Glomerular endothelial cell (primary cell): ENCODE results near the gene ACSM4. TPM values are rescaled to one million over a fixed set of nuclear protein-coding genes. Genes with fewer than 3 reads are reported as not detected.
"Not testable (repeated sequence)": the region's sequence is repeated elsewhere in the genome, so short reads cannot be mapped to it uniquely, and the experiment has no call there.

Experiments
- DNase-seq: peaks from one replicate; pipeline ENCODE4 v3.0.0-alpha.2; 2011; ENCODE audit warnings: low read depth, low spot score; ENCODE audit errors: extremely low read depth
- total RNA-seq: library from RNA; depleted of rRNA; stranded (reverse); fragments of >200 nt; gene quantifications from 2 replicates; pipeline ENCODE4 v1.2.3, GENCODE V29; 2015

ACSM4 gene, protein sequence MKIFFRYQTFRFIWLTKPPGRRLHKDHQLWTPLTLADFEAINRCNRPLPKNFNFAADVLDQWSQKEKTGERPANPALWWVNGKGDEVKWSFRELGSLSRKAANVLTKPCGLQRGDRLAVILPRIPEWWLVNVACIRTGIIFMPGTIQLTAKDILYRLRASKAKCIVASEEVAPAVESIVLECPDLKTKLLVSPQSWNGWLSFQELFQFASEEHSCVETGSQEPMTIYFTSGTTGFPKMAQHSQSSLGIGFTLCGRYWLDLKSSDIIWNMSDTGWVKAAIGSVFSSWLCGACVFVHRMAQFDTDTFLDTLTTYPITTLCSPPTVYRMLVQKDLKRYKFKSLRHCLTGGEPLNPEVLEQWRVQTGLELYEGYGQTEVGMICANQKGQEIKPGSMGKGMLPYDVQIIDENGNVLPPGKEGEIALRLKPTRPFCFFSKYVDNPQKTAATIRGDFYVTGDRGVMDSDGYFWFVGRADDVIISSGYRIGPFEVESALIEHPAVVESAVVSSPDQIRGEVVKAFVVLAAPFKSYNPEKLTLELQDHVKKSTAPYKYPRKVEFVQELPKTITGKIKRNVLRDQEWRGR
- total RNA-seq, result not detected in 2 replicates

- no peak for DNase-seq
Observed at GRCh38 chr12:7303772-7304171, at the start of gene ACSM4. Gene ACSM4, plus strand, starts transcription at chr12:7304072. Its CDS starts 260 bp downstream, at chr12:7304332.

- DNase-seq, result no peak
Observed at GRCh38 chr12:7259060-7259459, 44.8 kb upstream of the ACSM4 start.

GRCh38 chr12:7264538-7264937 is 39.3 kb upstream of the ACSM4 start:
- no peak for DNase-seq

DNA sequence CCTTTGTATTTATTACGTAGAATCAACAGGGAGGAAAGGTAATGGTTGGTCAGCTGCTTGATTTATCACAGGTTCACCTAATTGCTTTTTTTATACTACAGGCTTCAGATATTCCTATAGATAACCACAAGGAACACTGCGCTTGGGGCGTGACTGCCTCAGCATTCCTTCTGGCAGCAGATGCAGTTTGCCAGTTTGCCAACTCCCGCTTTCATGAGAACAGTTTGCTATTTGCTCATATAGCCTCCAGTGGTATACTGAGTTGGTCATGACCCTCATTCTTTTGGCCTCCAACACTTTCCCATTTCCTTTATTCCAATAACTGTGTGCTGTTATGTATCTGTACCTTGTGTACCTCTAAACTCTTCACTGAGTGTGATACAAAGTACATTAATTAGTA is 38.6 kb upstream of the ACSM4 start:
- DNase-seq, result no peak

GRCh38 chr12:7269273-7269672 is 34.6 kb upstream of the ACSM4 start:
- DNase-seq, result no peak

- no peak for DNase-seq
Observed at GRCh38 chr12:7271893-7272514, 31.9 kb upstream of the ACSM4 start.

DNA sequence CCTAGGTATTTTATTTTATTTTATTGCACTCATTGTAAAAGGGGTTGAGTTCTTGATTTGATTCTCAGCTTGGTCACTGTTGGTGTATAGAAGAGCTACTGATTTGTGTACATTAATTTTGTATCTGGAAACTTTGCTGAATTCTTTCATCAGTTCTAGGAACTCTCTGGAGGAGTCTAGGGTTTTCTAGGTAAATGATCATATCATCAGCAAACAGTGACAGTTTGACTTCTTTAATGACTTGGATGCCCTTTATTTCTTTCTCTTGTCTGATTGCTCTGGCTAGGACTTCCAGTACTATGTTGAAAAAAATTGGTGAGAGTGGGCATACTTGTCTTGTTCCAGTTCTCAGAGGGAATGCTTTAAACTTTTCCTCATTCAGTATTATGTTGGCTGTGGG is 28.4 kb upstream of the ACSM4 start:
- not testable (repeated sequence) for DNase-seq

DNA sequence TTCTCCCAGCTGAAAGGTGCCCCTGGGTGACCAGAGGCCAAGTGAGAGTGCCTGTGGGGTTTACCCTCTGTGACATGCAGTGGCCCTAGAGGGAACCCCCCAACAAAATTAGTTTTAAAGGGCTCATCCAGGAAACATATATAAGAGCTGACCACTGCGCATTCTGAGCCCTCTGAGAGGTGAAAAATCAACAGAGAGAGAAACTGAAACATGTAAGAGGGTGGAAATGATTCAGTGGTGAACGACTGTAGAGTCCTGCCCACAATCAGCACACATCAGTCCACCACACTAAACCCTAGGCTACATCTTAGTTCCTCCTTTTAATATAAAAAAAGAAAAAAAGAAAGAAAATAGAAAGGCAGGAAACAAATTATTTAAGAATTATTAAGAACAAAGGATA is 21.0 kb upstream of the ACSM4 start:
- no peak for DNase-seq

- DNase-seq, result no peak
Observed at GRCh38 chr12:7289743-7290142, 14.1 kb upstream of the ACSM4 start.

- DNase-seq, result not testable (repeated sequence)
Observed at GRCh38 chr12:7290588-7290987, 13.3 kb upstream of the ACSM4 start.

DNA sequence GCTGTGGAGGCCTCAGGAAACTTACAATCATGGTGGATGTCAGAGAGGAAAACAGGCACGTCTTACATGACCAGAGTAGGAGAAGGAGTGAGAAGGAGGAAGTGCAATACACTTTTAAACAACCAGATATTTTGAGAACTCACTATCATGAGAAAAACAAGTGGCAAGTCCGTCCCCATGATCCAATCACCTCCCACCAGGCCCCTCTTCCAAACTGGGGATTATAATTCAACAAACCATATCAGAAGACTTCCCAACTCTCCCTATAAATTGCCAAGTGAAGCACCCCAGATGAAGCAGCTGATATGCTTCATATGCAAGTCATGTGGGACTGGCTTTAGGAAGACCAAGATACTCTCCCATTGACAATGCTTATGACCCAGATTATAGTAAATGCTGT is 11.6 kb upstream of the ACSM4 start:
- DNase-seq, result no peak

DNA sequence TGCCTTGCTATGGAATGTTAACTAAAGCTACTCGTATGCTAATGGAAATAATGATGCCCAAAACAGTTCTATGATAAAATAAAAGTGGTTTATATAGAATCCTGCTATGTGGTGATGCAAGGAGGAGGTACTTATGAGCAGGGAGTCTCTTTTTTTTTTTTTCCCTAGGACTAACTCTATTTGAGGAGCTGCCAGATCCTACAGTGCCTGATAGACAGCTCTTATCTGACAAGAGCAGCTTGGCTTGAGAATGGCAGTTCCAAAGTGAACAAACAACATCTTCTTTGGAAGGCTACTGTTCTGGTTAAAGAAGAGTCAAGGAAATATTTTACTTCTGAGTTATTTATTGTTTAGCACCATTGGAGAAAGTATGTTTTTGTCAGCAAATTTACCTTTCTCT is 10.2 kb upstream of the ACSM4 start:
- no peak for DNase-seq

DNA sequence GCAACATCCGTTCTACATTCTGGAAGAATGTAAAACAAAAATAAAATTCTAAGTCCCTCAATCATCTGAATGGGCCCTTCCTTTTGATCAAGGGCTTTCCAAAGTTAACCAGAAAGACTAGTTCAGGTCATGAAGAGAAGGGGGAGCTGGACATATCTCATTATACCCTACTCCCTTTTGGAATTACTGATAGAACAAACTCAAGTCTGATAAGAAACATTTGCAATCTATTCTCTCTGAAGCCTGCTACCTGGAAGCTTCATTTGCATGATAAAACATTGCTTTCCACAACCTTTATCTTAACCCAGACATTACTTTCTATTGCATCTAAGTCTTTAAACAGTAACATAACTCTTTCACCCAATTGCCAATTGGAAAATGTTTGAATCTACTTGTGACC is 8.3 kb upstream of the ACSM4 start:
- DNase-seq, result no peak

DNA sequence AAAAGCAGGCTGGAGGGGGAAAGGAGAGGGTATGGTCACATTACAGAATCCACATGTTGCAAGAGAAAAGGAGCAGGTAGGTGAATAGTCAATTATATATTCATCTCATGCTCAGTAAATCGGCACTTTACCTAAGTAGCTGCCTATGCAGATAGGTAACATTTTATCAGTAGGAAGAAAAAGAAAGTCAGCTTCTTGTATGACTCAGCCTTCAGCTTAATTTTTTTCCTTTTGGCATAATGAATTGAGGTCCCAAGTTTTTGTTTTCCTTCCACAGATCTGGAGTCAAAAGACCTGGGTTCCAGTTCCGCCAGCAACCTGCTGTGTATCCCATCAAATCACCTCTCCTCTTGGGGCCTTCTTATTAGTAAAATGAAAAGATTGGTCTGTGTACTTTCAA is 6.0 kb upstream of the ACSM4 start:
- no peak for DNase-seq

GRCh38 chr12:7302266-7302986 is 1.4 kb upstream of the ACSM4 start:
- DNase-seq, result no peak

DNA sequence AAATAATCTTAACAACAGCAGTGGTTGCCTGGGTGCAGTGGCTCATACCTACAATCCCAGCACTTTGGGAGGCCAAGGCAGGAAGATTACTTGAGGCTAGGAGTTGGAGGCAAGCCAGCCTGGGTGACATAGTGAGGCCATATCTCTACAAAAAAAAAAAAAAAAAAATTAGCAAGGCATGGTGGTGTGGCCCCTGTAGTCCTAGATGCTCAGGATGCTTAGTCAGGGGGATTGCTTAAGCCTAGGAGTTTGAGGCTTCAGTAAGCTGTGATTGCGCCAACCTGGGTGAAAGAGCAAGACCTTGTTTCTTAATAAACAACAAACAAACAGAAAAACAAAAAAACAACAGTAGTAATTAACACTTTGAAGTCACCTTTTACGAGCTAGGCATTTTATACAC is 642 bp upstream of the ACSM4 start:
- DNase-seq, result no peak

- no peak for DNase-seq
Observed at GRCh38 chr12:7304456-7304855, 584 bp downstream of the ACSM4 start.

GRCh38 chr12:7310070-7310469 is 6.2 kb downstream of the ACSM4 start:
- DNase-seq, result no peak

DNA sequence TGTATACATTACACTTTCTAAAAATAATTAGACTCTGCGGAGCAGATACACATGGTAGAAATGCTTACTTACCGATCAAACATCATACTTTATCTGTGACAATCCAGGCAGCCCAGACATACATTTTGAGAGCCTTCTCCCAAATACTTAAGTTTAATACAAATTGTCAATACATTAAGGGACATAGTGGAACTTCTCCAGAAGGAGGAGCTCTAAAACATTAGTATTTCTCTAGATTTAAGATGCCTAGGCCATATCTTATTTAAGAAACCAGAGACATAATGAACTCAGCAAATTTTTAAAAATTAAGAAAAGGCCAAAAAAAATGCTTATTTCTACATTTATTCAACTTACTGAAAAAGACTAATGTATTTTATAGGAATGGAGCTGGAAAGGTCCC is 16.1 kb downstream of the ACSM4 start:
- DNase-seq, result no peak

GRCh38 chr12:7321624-7322023 is 17.8 kb downstream of the ACSM4 start:
- no peak for DNase-seq

DNA sequence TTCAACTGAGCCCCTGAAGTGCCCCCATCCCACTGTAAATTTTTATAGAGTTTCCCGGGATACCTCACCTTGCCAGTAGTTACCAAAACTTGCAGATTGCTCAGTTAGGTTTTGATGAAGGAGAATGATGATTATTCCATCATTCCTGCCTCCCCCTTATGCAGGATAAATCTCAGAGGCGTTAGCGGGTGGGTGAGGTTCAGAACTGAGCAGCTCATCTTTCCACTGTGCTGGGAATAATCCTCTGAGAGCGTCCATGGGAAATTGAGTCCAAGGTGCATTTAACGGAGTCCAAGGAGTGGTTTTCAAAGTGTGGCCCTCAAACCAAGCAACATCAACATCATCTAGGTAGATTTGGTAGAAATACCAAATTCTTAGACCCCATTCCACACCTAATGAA is 18.7 kb downstream of the ACSM4 start:
- no peak for DNase-seq
